Measurements from ENCODE around the gene COMMD1. TPM values are rescaled to one million over a fixed set of nuclear protein-coding genes. Genes with fewer than 3 reads are reported as not detected.
A peak's percentile ranks its signal among the peaks of the same experiment; 100 is the strongest.
"Not testable (repeated sequence)": the region's sequence is repeated elsewhere in the genome, so short reads cannot be mapped to it uniquely, and the experiment has no call there.

The COMMD1 gene
- total RNA-seq, 5 donors from 2014 or later (not counting 1 experiment from before 2014, with no cell fraction given) = 18.2 to 23.8 (median 19.6) TPM

- WGBS (ENCODE audit: insufficient coverage) = 100% methylated on average over 4 of the region's 4 CpGs
- Histone ChIP-seq H3K27me3 (replicated peaks in 1 of 2; ENCODE audit: control insufficient read depth in 2 of 2, extremely low read depth in 1 of 2, insufficient read depth in 2 of 2, low read length in 1 of 2) (no peaks in the 10 kb centered on the region), H3K9me3 (no peaks in the 10 kb centered on the region), H3K4me3 (ENCODE audit: control insufficient read depth in 1 of 2, extremely low read depth in 1 of 2, low read length in 1 of 2) (no peak overlapping the region), H3K27ac (ENCODE audit: low read length) (no peak overlapping the region), H3K4me1 (ENCODE audit: control insufficient read depth in 1 of 2, extremely low read depth in 1 of 2, insufficient read depth in 2 of 2, low read length in 2 of 2) (no peaks in the 10 kb centered on the region), H3K36me3 (ENCODE audit: control insufficient read depth in 2 of 2, extremely low read depth in 1 of 2, insufficient read depth in 1 of 2, low read length in 1 of 2) (no peaks in the 10 kb centered on the region)
- H3K27me3 Mint-ChIP-seq = no peaks in the 10 kb centered on the region
- H3K36me3 Mint-ChIP-seq = peaks cover 4% of the 10 kb centered on the region
- H3K4me1 Mint-ChIP-seq = peaks cover 11 to 23% (median 23%) of the 10 kb centered on the region in 3 donors
- no peak overlapping the region for H3K4me3 Mint-ChIP-seq
- no peaks in the 10 kb centered on the region for H3K9me3 Mint-ChIP-seq
- no peak for DNase-seq
- POLR2A ChIA-PET = no interaction called here
- no peak overlapping the region for H3K27ac Mint-ChIP-seq
- CTCF ChIA-PET = no interaction called here
- no peak for ATAC-seq (replicated peaks in 1 of 4)
Observed at GRCh38 chr2:61911510-61911909, 6.0 kb downstream of the COMMD1 start.

GRCh38 chr2:61914794-61915193, 9.3 kb downstream of the COMMD1 start:
- H3K4me1 ChIP-seq (ENCODE audit: control insufficient read depth in 1 of 2, extremely low read depth in 1 of 2, insufficient read depth in 2 of 2, low read length in 2 of 2); POLR2A ChIA-PET; DNase-seq; H3K9me3 ChIP-seq; H3K4me1 Mint-ChIP-seq; H3K27me3 ChIP-seq (replicated peaks in 1 of 2; ENCODE audit: control insufficient read depth in 2 of 2, extremely low read depth in 1 of 2, insufficient read depth in 2 of 2, low read length in 1 of 2); H3K36me3 ChIP-seq (ENCODE audit: control insufficient read depth in 2 of 2, extremely low read depth in 1 of 2, insufficient read depth in 1 of 2, low read length in 1 of 2); H3K4me3 ChIP-seq (ENCODE audit: control insufficient read depth in 1 of 2, extremely low read depth in 1 of 2, low read length in 1 of 2); H3K27me3 Mint-ChIP-seq; H3K27ac ChIP-seq (ENCODE audit: low read length); H3K9me3 Mint-ChIP-seq; ATAC-seq (replicated peaks in 1 of 4); H3K36me3 Mint-ChIP-seq; H3K4me3 Mint-ChIP-seq: not testable (repeated sequence)
- CTCF ChIA-PET = interaction anchor here in 1 of 2 donors (0.7 kb wide), 1 partner anchor 464 kb away, joined by 4 read pairs; no protein-coding TSS in a partner anchor
- 81% methylated on average over 3 of the region's 4 CpGs for WGBS (ENCODE audit: insufficient coverage)
- H3K27ac Mint-ChIP-seq = peak overlapping the region in 1 of 2 donors; percentile 11

- no CpG with 5 or more reads among the region's 1 CpG for WGBS (ENCODE audit: insufficient coverage)
- POLR2A ChIA-PET = no interaction called here
Observed at GRCh38 chr2:61920548-61920947, 15.1 kb downstream of the COMMD1 start.

GRCh38 chr2:61922714-61923113, 17.2 kb downstream of the COMMD1 start:
- DNase-seq (no peak), ATAC-seq (replicated peaks in 1 of 4) (no peak)
- no peaks in the 10 kb centered on the region for H3K27me3 Mint-ChIP-seq
- ChIA-PET CTCF (interaction anchor here in 1 of 2 donors (0.5 to 0.6 kb wide), 2 partner anchors 417 to 949 kb away, joined by 3 to 6 read pairs; no protein-coding TSS in a partner anchor), POLR2A (no interaction called here)
- Histone ChIP-seq H3K27ac (ENCODE audit: low read length) (no peak overlapping the region), H3K9me3 (no peaks in the 10 kb centered on the region), H3K36me3 (ENCODE audit: control insufficient read depth in 2 of 2, extremely low read depth in 1 of 2, insufficient read depth in 1 of 2, low read length in 1 of 2) (peaks cover 0 to 9% of the 10 kb centered on the region in 2 donors), H3K27me3 (replicated peaks in 1 of 2; ENCODE audit: control insufficient read depth in 2 of 2, extremely low read depth in 1 of 2, insufficient read depth in 2 of 2, low read length in 1 of 2) (no peaks in the 10 kb centered on the region), H3K4me3 (ENCODE audit: control insufficient read depth in 1 of 2, extremely low read depth in 1 of 2, low read length in 1 of 2) (no peak overlapping the region), H3K4me1 (ENCODE audit: control insufficient read depth in 1 of 2, extremely low read depth in 1 of 2, insufficient read depth in 2 of 2, low read length in 2 of 2) (no peaks in the 10 kb centered on the region)
- H3K9me3 Mint-ChIP-seq = no peaks in the 10 kb centered on the region
- no peak overlapping the region for H3K27ac Mint-ChIP-seq
- H3K36me3 Mint-ChIP-seq = peaks cover 14% of the 10 kb centered on the region
- peaks cover 0 to 8% (median 0%) of the 10 kb centered on the region in 3 donors for H3K4me1 Mint-ChIP-seq
- no peak overlapping the region for H3K4me3 Mint-ChIP-seq

More at GRCh38 chr2:61920548-61920947, 15.1 kb downstream of the COMMD1 start:
- DNase-seq (no peak), ATAC-seq (replicated peaks in 1 of 4) (no peak)
- H3K27me3 ChIP-seq (replicated peaks in 1 of 2; ENCODE audit: control insufficient read depth in 2 of 2, extremely low read depth in 1 of 2, insufficient read depth in 2 of 2, low read length in 1 of 2) = no peaks in the 10 kb centered on the region
- Mint-ChIP-seq H3K4me3 (no peak overlapping the region), H3K4me1 (peaks cover 0 to 8% (median 0%) of the 10 kb centered on the region in 3 donors), H3K27ac (no peak overlapping the region), H3K9me3 (no peaks in the 10 kb centered on the region), H3K27me3 (no peaks in the 10 kb centered on the region), H3K36me3 (peaks cover 9% of the 10 kb centered on the region)
- H3K4me3 ChIP-seq (ENCODE audit: control insufficient read depth in 1 of 2, extremely low read depth in 1 of 2, low read length in 1 of 2) = no peak overlapping the region
- H3K36me3 ChIP-seq (ENCODE audit: control insufficient read depth in 2 of 2, extremely low read depth in 1 of 2, insufficient read depth in 1 of 2, low read length in 1 of 2) = peaks cover 0 to 7% of the 10 kb centered on the region in 2 donors
- CTCF ChIA-PET = interaction anchor here in 1 of 2 donors (0.7 to 4.2 kb wide), 2 partner anchors 10 to 491 kb away, joined by 3 to 23 read pairs; no protein-coding TSS in a partner anchor
- no peaks in the 10 kb centered on the region for H3K9me3 ChIP-seq
- no peak overlapping the region for H3K27ac ChIP-seq (ENCODE audit: low read length)
- no peaks in the 10 kb centered on the region for H3K4me1 ChIP-seq (ENCODE audit: control insufficient read depth in 1 of 2, extremely low read depth in 1 of 2, insufficient read depth in 2 of 2, low read length in 2 of 2)

- H3K4me1 Mint-ChIP-seq = peaks cover 0 to 8% (median 0%) of the 10 kb centered on the region in 3 donors
- Histone ChIP-seq H3K27ac (ENCODE audit: low read length) (no peak overlapping the region), H3K9me3 (no peaks in the 10 kb centered on the region), H3K36me3 (ENCODE audit: control insufficient read depth in 2 of 2, extremely low read depth in 1 of 2, insufficient read depth in 1 of 2, low read length in 1 of 2) (peaks cover 0 to 7% of the 10 kb centered on the region in 2 donors), H3K4me3 (ENCODE audit: control insufficient read depth in 1 of 2, extremely low read depth in 1 of 2, low read length in 1 of 2) (no peak overlapping the region), H3K27me3 (replicated peaks in 1 of 2; ENCODE audit: control insufficient read depth in 2 of 2, extremely low read depth in 1 of 2, insufficient read depth in 2 of 2, low read length in 1 of 2) (no peaks in the 10 kb centered on the region), H3K4me1 (ENCODE audit: control insufficient read depth in 1 of 2, extremely low read depth in 1 of 2, insufficient read depth in 2 of 2, low read length in 2 of 2) (no peaks in the 10 kb centered on the region)
- H3K4me3 Mint-ChIP-seq = no peak overlapping the region
- POLR2A ChIA-PET = interaction anchor here in 1 of 2 donors (0.6 kb wide), 1 partner anchor 735 kb away, joined by 3 read pairs; no protein-coding TSS in a partner anchor
- CTCF ChIA-PET = interaction anchor here in 1 of 2 donors (0.6 kb wide), 2 partner anchors 80 to 1920 kb away, joined by 3 read pairs; no protein-coding TSS in a partner anchor
- WGBS (ENCODE audit: insufficient coverage) = 91% methylated on average over 9 of the region's 15 CpGs
- DNase-seq = no peak
- H3K27ac Mint-ChIP-seq = no peak overlapping the region
- H3K36me3 Mint-ChIP-seq = peaks cover 22% of the 10 kb centered on the region
- no peak for ATAC-seq (replicated peaks in 1 of 4)
- H3K9me3 Mint-ChIP-seq = no peaks in the 10 kb centered on the region
- no peaks in the 10 kb centered on the region for H3K27me3 Mint-ChIP-seq
Observed at GRCh38 chr2:61924895-61925663, 19.6 kb downstream of the COMMD1 start.

GRCh38 chr2:61926531-61927477, 21.3 kb downstream of the COMMD1 start:
- H3K27ac Mint-ChIP-seq = no peak overlapping the region
- 100% methylated on average over 1 of the region's 8 CpGs for WGBS (ENCODE audit: insufficient coverage)
- peaks cover 0 to 8% (median 0%) of the 10 kb centered on the region in 3 donors for H3K4me1 Mint-ChIP-seq
- Histone ChIP-seq H3K9me3 (no peaks in the 10 kb centered on the region), H3K27me3 (replicated peaks in 1 of 2; ENCODE audit: control insufficient read depth in 2 of 2, extremely low read depth in 1 of 2, insufficient read depth in 2 of 2, low read length in 1 of 2) (no peaks in the 10 kb centered on the region), H3K4me3 (ENCODE audit: control insufficient read depth in 1 of 2, extremely low read depth in 1 of 2, low read length in 1 of 2) (no peak overlapping the region), H3K4me1 (ENCODE audit: control insufficient read depth in 1 of 2, extremely low read depth in 1 of 2, insufficient read depth in 2 of 2, low read length in 2 of 2) (no peaks in the 10 kb centered on the region), H3K27ac (ENCODE audit: low read length) (no peak overlapping the region), H3K36me3 (ENCODE audit: control insufficient read depth in 2 of 2, extremely low read depth in 1 of 2, insufficient read depth in 1 of 2, low read length in 1 of 2) (peaks cover 0 to 5% of the 10 kb centered on the region in 2 donors)
- no peaks in the 10 kb centered on the region for H3K27me3 Mint-ChIP-seq
- ATAC-seq (replicated peaks in 1 of 4) (no peak), DNase-seq (no peak)
- H3K9me3 Mint-ChIP-seq = no peaks in the 10 kb centered on the region
- CTCF ChIA-PET = no interaction called here
- peaks cover 18% of the 10 kb centered on the region for H3K36me3 Mint-ChIP-seq
- POLR2A ChIA-PET = no interaction called here
- no peak overlapping the region for H3K4me3 Mint-ChIP-seq

Measured in T-cell (primary cell).